Panc1 (cell line): ENCODE data around the gene PITRM1. TPM values are rescaled to one million over a fixed set of nuclear protein-coding genes. Genes with fewer than 3 reads are reported as not detected.

Experiments
- ATAC-seq: fragments of 200-7000 bp; cut with Tn5 transposase; 2 replicates; pipeline ENCODE4 v1.9.1; 2020; ENCODE audit warnings: mild to moderate bottlenecking, moderate library complexity
- BruUV-seq: library from RNA; stranded (reverse); fragments of 400-500 nt; replicated peaks from 2 replicates; lab custom pipeline; 2021; lab: Mats Ljungman, UMichigan
- CTCF ChIA-PET: fragments of 300-600 bp; sonication (Branson Sonifier 250); formaldehyde crosslinking; loops from one replicate; lab custom pipeline; 2022; ENCODE audit warnings: antibody characterized with exemption; lab: Charles Lee
- POLR2A ChIA-PET: fragments of 300-600 bp; sonication (Branson Sonifier 250); formaldehyde crosslinking; loops from one replicate; lab custom pipeline; 2022; ENCODE audit warnings: antibody characterized with exemption; lab: Charles Lee
- DNase-seq: peaks from one replicate; pipeline ENCODE4 v3.0.0-alpha.2; 2010; ENCODE audit warnings: low read depth, low spot score
- H3K27ac ChIP-seq: 2 replicates; pipeline ENCODE4 v1.5.1; 2011; ENCODE audit warnings: mild to moderate bottlenecking, low read length, inconsistent platforms
- H3K27me3 ChIP-seq: fragments of 200-500 bp; sonication (Bioruptor generic); 2 replicates; pipeline ENCODE4 v1.6.0; 2014; ENCODE audit warnings: low read length, inconsistent platforms; ENCODE audit not compliant: control insufficient read depth, insufficient read depth
- H3K36me3 ChIP-seq: fragments of 200-500 bp; sonication (Bioruptor generic); 2 replicates; pipeline ENCODE4 v1.5.1; 2014; ENCODE audit warnings: inconsistent platforms, mild to moderate bottlenecking, low read length, moderate library complexity; ENCODE audit not compliant: control insufficient read depth, insufficient read depth
- H3K4me1 ChIP-seq: 2 replicates; pipeline ENCODE4 v1.5.1; 2011; ENCODE audit warnings: inconsistent platforms, mild to moderate bottlenecking, low read length, moderate library complexity; ENCODE audit not compliant: control insufficient read depth, insufficient read depth
- H3K4me3 ChIP-seq, 2 experiments: 2 replicates each; pipeline ENCODE4 v1.5.1; 2011 to 2012; ENCODE audit warnings: low read depth in 2 of 2, low read length in 2 of 2, mild to moderate bottlenecking in 2 of 2, inconsistent platforms in 1 of 2, moderate library complexity in 1 of 2
- H3K9me3 ChIP-seq: fragments of 200-500 bp; sonication (Bioruptor generic); 2 replicates; pipeline ENCODE4 v1.5.1; 2014; ENCODE audit warnings: low read depth, mild to moderate bottlenecking, inconsistent platforms, low read length, moderate library complexity; ENCODE audit not compliant: control insufficient read depth, insufficient read depth
- POLR2AphosphoS5 ChIP-seq: IDR thresholded peaks from 2 replicates; pipeline ENCODE4 v1.6.1; 2012; ENCODE audit warnings: mild to moderate bottlenecking, low read depth, low read length, moderate library complexity
- SIN3A ChIP-seq: IDR thresholded peaks from 2 replicates; pipeline ENCODE4 v1.6.1; 2012; ENCODE audit warnings: low read depth, mild to moderate bottlenecking, low read length, moderate library complexity, borderline replicate concordance; ENCODE audit not compliant: insufficient read depth
- TCF7L2 ChIP-seq: IDR thresholded peaks from 2 replicates; pipeline ENCODE4 v1.6.1; 2011; ENCODE audit warnings: mild to moderate bottlenecking, low read depth, low read length, inconsistent platforms
- in situ Hi-C: cut with HindIII; loops from 2 replicates; pipeline ENCODE4 v1.10.0; 2016; ENCODE audit warnings: low sequenced_read_pairs, low pct_unique_long_range_greater_than_20kb
- intact Hi-C: fragments of 100-400 bp; cut with micrococcal nuclease; formaldehyde crosslinking; loops from one replicate; pipeline ENCODE4 v1.10.0; 2022; ENCODE audit not compliant: unreplicated experiment
- total RNA-seq: library from RNA; stranded (reverse); gene quantifications from one replicate; pipeline ENCODE4 v1.2.1, GENCODE V29; 2021; ENCODE audit not compliant: unreplicated experiment
- TF ChIP-seq, protein P1 (sequence below): fragments of 450-650 bp; IDR thresholded peaks from 2 replicates; pipeline ENCODE4 v1.5.1; 2017; ENCODE audit warnings: mild to moderate bottlenecking
- TF ChIP-seq, protein P2 (sequence below), 2 experiments: IDR thresholded peaks; 2 replicates each; pipeline ENCODE4 v1.6.1; 2011 to 2012; ENCODE audit warnings: low read depth in 2 of 2, control low read depth in 1 of 2, low read length in 1 of 2, mild to moderate bottlenecking in 1 of 2, moderate library complexity in 1 of 2; ENCODE audit not compliant: insufficient read depth in 1 of 2

Gene PITRM1
- total RNA-seq, 1 experiment from 2014 or later = 63.5 TPM

- Histone ChIP-seq H3K4me1 (no peaks in the 10 kb centered on the region), H3K36me3 (peaks cover 4% of the 10 kb centered on the region), H3K27me3 (no peaks in the 10 kb centered on the region), H3K4me3 (no peak overlapping the region), H3K27ac (no peak overlapping the region), H3K9me3 (no peaks in the 10 kb centered on the region)
- in situ Hi-C loops (no loop called here), intact Hi-C loops (no loop called here)
- POLR2A ChIA-PET = no interaction called here
- TF ChIP-seq POLR2AphosphoS5 = no peak
- TF ChIP-seq SIN3A = no peak
- TF ChIP-seq, protein P1, sequence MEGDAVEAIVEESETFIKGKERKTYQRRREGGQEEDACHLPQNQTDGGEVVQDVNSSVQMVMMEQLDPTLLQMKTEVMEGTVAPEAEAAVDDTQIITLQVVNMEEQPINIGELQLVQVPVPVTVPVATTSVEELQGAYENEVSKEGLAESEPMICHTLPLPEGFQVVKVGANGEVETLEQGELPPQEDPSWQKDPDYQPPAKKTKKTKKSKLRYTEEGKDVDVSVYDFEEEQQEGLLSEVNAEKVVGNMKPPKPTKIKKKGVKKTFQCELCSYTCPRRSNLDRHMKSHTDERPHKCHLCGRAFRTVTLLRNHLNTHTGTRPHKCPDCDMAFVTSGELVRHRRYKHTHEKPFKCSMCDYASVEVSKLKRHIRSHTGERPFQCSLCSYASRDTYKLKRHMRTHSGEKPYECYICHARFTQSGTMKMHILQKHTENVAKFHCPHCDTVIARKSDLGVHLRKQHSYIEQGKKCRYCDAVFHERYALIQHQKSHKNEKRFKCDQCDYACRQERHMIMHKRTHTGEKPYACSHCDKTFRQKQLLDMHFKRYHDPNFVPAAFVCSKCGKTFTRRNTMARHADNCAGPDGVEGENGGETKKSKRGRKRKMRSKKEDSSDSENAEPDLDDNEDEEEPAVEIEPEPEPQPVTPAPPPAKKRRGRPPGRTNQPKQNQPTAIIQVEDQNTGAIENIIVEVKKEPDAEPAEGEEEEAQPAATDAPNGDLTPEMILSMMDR = no peak
- TF ChIP-seq, protein P2, sequence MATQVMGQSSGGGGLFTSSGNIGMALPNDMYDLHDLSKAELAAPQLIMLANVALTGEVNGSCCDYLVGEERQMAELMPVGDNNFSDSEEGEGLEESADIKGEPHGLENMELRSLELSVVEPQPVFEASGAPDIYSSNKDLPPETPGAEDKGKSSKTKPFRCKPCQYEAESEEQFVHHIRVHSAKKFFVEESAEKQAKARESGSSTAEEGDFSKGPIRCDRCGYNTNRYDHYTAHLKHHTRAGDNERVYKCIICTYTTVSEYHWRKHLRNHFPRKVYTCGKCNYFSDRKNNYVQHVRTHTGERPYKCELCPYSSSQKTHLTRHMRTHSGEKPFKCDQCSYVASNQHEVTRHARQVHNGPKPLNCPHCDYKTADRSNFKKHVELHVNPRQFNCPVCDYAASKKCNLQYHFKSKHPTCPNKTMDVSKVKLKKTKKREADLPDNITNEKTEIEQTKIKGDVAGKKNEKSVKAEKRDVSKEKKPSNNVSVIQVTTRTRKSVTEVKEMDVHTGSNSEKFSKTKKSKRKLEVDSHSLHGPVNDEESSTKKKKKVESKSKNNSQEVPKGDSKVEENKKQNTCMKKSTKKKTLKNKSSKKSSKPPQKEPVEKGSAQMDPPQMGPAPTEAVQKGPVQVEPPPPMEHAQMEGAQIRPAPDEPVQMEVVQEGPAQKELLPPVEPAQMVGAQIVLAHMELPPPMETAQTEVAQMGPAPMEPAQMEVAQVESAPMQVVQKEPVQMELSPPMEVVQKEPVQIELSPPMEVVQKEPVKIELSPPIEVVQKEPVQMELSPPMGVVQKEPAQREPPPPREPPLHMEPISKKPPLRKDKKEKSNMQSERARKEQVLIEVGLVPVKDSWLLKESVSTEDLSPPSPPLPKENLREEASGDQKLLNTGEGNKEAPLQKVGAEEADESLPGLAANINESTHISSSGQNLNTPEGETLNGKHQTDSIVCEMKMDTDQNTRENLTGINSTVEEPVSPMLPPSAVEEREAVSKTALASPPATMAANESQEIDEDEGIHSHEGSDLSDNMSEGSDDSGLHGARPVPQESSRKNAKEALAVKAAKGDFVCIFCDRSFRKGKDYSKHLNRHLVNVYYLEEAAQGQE (IDR thresholded peaks at IDR 0.05; ENCODE audit: insufficient read depth in 1 of 2, low read depth in 2 of 2, low read length in 1 of 2) = no peak
- no peak for TF ChIP-seq TCF7L2
- BruUV-seq = no TSS peak
- CTCF ChIA-PET = no interaction called here
- DNase-seq (no peak), ATAC-seq (no peak)
These were observed 20.6 kb downstream of the PITRM1 start for GRCh38 chr10:3151889-3152565.

- in situ Hi-C loops = no loop called here
- TF ChIP-seq SIN3A = no peak
- TF ChIP-seq, protein P1 = no peak
- TF ChIP-seq, protein P2 (IDR thresholded peaks at IDR 0.05; ENCODE audit: insufficient read depth in 1 of 2, low read depth in 2 of 2, low read length in 1 of 2) = no peak
- no peak for TF ChIP-seq TCF7L2
- TF ChIP-seq POLR2AphosphoS5 = no peak
These were observed 21.6 kb downstream of the PITRM1 start for GRCh38 chr10:3150961-3151360.

More at GRCh38 chr10:3150961-3151360, 21.6 kb downstream of the PITRM1 start:
- CTCF ChIA-PET = no interaction called here
- no peak overlapping the region for H3K4me3 ChIP-seq
- intact Hi-C loops = no loop called here
- H3K36me3 ChIP-seq = peaks cover 5% of the 10 kb centered on the region
- H3K9me3 ChIP-seq = no peaks in the 10 kb centered on the region
- BruUV-seq = no TSS peak
- no peaks in the 10 kb centered on the region for H3K4me1 ChIP-seq
- POLR2A ChIA-PET = no interaction called here
- ATAC-seq (no peak), DNase-seq (no peak)
- no peaks in the 10 kb centered on the region for H3K27me3 ChIP-seq
- H3K27ac ChIP-seq = no peak overlapping the region
